GM21717 (cell line): ENCODE data around the gene KLK11.

Experiments used
- ATAC-seq: cut with Tn5 transposase; IDR thresholded peaks from one replicate; pipeline ENCODE4 v1.9.1; 2021; ENCODE audit warnings: mild to moderate bottlenecking, moderate library complexity; ENCODE audit not compliant: unreplicated experiment

The KLK11 gene

GRCh38 chr19:51026554-51026831 is at the start of gene KLK11:
KLK11 (minus strand) TSS chr19:51026616; CDS start chr19:51025631, 985 bp downstream.
- ATAC-seq, result no peak

- no peak for ATAC-seq
Observed at GRCh38 chr19:51075998-51076397, 49.6 kb upstream of the KLK11 start.

- no peak for ATAC-seq
Observed at GRCh38 chr19:51071095-51071405, 44.6 kb upstream of the KLK11 start.

- ATAC-seq, result no peak
Observed at GRCh38 chr19:51070334-51071094, 44.1 kb upstream of the KLK11 start.

- no peak for ATAC-seq
Observed at GRCh38 chr19:51066393-51067186, 40.2 kb upstream of the KLK11 start.

GRCh38 chr19:51065221-51065960 is 39.0 kb upstream of the KLK11 start:
- ATAC-seq, result no peak

GRCh38 chr19:51064534-51065220 is 38.3 kb upstream of the KLK11 start, which contains the start of gene KLK13:
KLK13 (minus strand) TSS chr19:51065092; CDS start chr19:51065067, 25 bp downstream.
- ATAC-seq, result no peak

GRCh38 chr19:51063664-51064063 is 37.2 kb upstream of the KLK11 start:
- no peak for ATAC-seq

- ATAC-seq, result no peak
Observed at GRCh38 chr19:51060973-51061372, 34.6 kb upstream of the KLK11 start.

- ATAC-seq, result no peak
Observed at GRCh38 chr19:51060336-51060735, 33.9 kb upstream of the KLK11 start.

GRCh38 chr19:51059715-51060114 is 33.3 kb upstream of the KLK11 start:
- no peak for ATAC-seq

GRCh38 chr19:51055866-51056265 is 29.4 kb upstream of the KLK11 start:
- no peak for ATAC-seq

GRCh38 chr19:51047031-51047335 is 20.6 kb upstream of the KLK11 start:
- ATAC-seq, result no peak

- ATAC-seq, result no peak
Observed at GRCh38 chr19:51044327-51044726, 17.9 kb upstream of the KLK11 start.

- ATAC-seq, result no peak
Observed at GRCh38 chr19:51043497-51043896, 17.1 kb upstream of the KLK11 start.

- no peak for ATAC-seq
Observed at GRCh38 chr19:51040151-51040550, 13.7 kb upstream of the KLK11 start.

- ATAC-seq, result no peak
Observed at GRCh38 chr19:51036519-51036918, 10.1 kb upstream of the KLK11 start.

- no peak for ATAC-seq
Observed at GRCh38 chr19:51034704-51035103, 8.3 kb upstream of the KLK11 start, which contains the start of gene KLK12. KLK12 (minus strand) TSS chr19:51035002; CDS start chr19:51034621, 381 bp downstream.

GRCh38 chr19:51031880-51032225 is 5.4 kb upstream of the KLK11 start:
- ATAC-seq, result no peak

GRCh38 chr19:51031220-51031879 is 4.9 kb upstream of the KLK11 start:
- no peak for ATAC-seq

- ATAC-seq, result no peak
Observed at GRCh38 chr19:51030631-51031030, 4.2 kb upstream of the KLK11 start.
